Inflammatory macrophage treated with lipopolysaccharide for 4 hours (primary cell): ENCODE data around the gene PCDHB9.
"Not testable (repeated sequence)": the region's sequence is repeated elsewhere in the genome, so short reads cannot be mapped to it uniquely, and the experiment has no call there.

ENCODE experiments used
- DNase-seq: peaks from one replicate; pipeline ENCODE4 v3.0.0-alpha.2; 2020

PCDHB9 gene

GRCh38 chr5:141189131-141189530, 2.2 kb downstream of the PCDHB9 start:
- not testable (repeated sequence) for DNase-seq

GRCh38 chr5:141192110-141192725, 5.3 kb downstream of the PCDHB9 start, which contains the start of gene PCDHB10:
PCDHB10 (plus strand) TSS chr5:141192353; CDS start chr5:141192553, 200 bp downstream.
- DNase-seq = no peak

GRCh38 chr5:141194332-141194731, 7.4 kb downstream of the PCDHB9 start:
- DNase-seq = not testable (repeated sequence)

GRCh38 chr5:141196363-141196762, 9.4 kb downstream of the PCDHB9 start:
- no peak for DNase-seq

- DNase-seq = no peak
Observed at GRCh38 chr5:141199359-141200235, 12.6 kb downstream of the PCDHB9 start, which contains the start of gene PCDHB11. PCDHB11 (plus strand) TSS chr5:141199627; CDS start chr5:141199775, 148 bp downstream.

GRCh38 chr5:141201126-141201525, 14.2 kb downstream of the PCDHB9 start:
- DNase-seq = not testable (repeated sequence)

GRCh38 chr5:141201646-141202045, 14.7 kb downstream of the PCDHB9 start:
- not testable (repeated sequence) for DNase-seq

- DNase-seq = no peak
Observed at GRCh38 chr5:141208478-141208877, 21.5 kb downstream of the PCDHB9 start, which contains the start of gene PCDHB12. PCDHB12 (plus strand) TSS chr5:141208719; CDS start chr5:141208908, 189 bp downstream.

- not testable (repeated sequence) for DNase-seq
Observed at GRCh38 chr5:141210281-141210680, 23.3 kb downstream of the PCDHB9 start.

GRCh38 chr5:141210849-141211248, 23.9 kb downstream of the PCDHB9 start:
- DNase-seq = not testable (repeated sequence)

- not testable (repeated sequence) for DNase-seq
Observed at GRCh38 chr5:141213656-141214339, 26.8 kb downstream of the PCDHB9 start, which contains the start of gene PCDHB13. PCDHB13 (plus strand) TSS chr5:141213919; CDS start chr5:141214124, 205 bp downstream.

GRCh38 chr5:141214583-141214982, 27.6 kb downstream of the PCDHB9 start:
- DNase-seq = not testable (repeated sequence)

- not testable (repeated sequence) for DNase-seq
Observed at GRCh38 chr5:141215504-141215903, 28.5 kb downstream of the PCDHB9 start.

- DNase-seq = not testable (repeated sequence)
Observed at GRCh38 chr5:141216035-141216434, 29.1 kb downstream of the PCDHB9 start.

- DNase-seq = no peak
Observed at GRCh38 chr5:141223112-141223783, 36.3 kb downstream of the PCDHB9 start, which contains the start of gene PCDHB14. PCDHB14 (plus strand) TSS chr5:141223343; CDS start chr5:141223506, 163 bp downstream.

- not testable (repeated sequence) for DNase-seq
Observed at GRCh38 chr5:141224844-141225243, 37.9 kb downstream of the PCDHB9 start.

GRCh38 chr5:141225421-141225820, 38.5 kb downstream of the PCDHB9 start:
- not testable (repeated sequence) for DNase-seq

GRCh38 chr5:141234109-141234667, 47.2 kb downstream of the PCDHB9 start:
- no peak for DNase-seq

GRCh38 chr5:141235922-141236321, 49.0 kb downstream of the PCDHB9 start:
- not testable (repeated sequence) for DNase-seq

GRCh38 chr5:141236516-141237313, 49.8 kb downstream of the PCDHB9 start:
- DNase-seq = no peak
